Panc1 (cell line): ENCODE results near the gene GADL1. TPM values are rescaled to one million over a fixed set of nuclear protein-coding genes. Genes with fewer than 3 reads are reported as not detected.
A peak's percentile ranks its signal among the peaks of the same experiment; 100 is the strongest.

Experiments
- ATAC-seq: fragments of 200-7000 bp; cut with Tn5 transposase; 2 replicates; pipeline ENCODE4 v1.9.1; 2020; ENCODE audit warnings: mild to moderate bottlenecking, moderate library complexity
- BruUV-seq: library from RNA; stranded (reverse); fragments of 400-500 nt; replicated peaks from 2 replicates; lab custom pipeline; 2021; lab: Mats Ljungman, UMichigan
- CTCF ChIA-PET: fragments of 300-600 bp; sonication (Branson Sonifier 250); formaldehyde crosslinking; loops from one replicate; lab custom pipeline; 2022; ENCODE audit warnings: antibody characterized with exemption; lab: Charles Lee
- POLR2A ChIA-PET: fragments of 300-600 bp; sonication (Branson Sonifier 250); formaldehyde crosslinking; loops from one replicate; lab custom pipeline; 2022; ENCODE audit warnings: antibody characterized with exemption; lab: Charles Lee
- DNase-seq: peaks from one replicate; pipeline ENCODE4 v3.0.0-alpha.2; 2010; ENCODE audit warnings: low read depth, low spot score
- H3K27ac ChIP-seq: 2 replicates; pipeline ENCODE4 v1.5.1; 2011; ENCODE audit warnings: mild to moderate bottlenecking, low read length, inconsistent platforms
- H3K27me3 ChIP-seq: fragments of 200-500 bp; sonication (Bioruptor generic); 2 replicates; pipeline ENCODE4 v1.6.0; 2014; ENCODE audit warnings: low read length, inconsistent platforms; ENCODE audit not compliant: control insufficient read depth, insufficient read depth
- H3K36me3 ChIP-seq: fragments of 200-500 bp; sonication (Bioruptor generic); 2 replicates; pipeline ENCODE4 v1.5.1; 2014; ENCODE audit warnings: inconsistent platforms, mild to moderate bottlenecking, low read length, moderate library complexity; ENCODE audit not compliant: control insufficient read depth, insufficient read depth
- H3K4me1 ChIP-seq: 2 replicates; pipeline ENCODE4 v1.5.1; 2011; ENCODE audit warnings: inconsistent platforms, mild to moderate bottlenecking, low read length, moderate library complexity; ENCODE audit not compliant: control insufficient read depth, insufficient read depth
- H3K4me3 ChIP-seq, 2 experiments: 2 replicates each; pipeline ENCODE4 v1.5.1; 2011 to 2012; ENCODE audit warnings: low read depth in 2 of 2, low read length in 2 of 2, mild to moderate bottlenecking in 2 of 2, inconsistent platforms in 1 of 2, moderate library complexity in 1 of 2
- H3K9me3 ChIP-seq: fragments of 200-500 bp; sonication (Bioruptor generic); 2 replicates; pipeline ENCODE4 v1.5.1; 2014; ENCODE audit warnings: low read depth, mild to moderate bottlenecking, inconsistent platforms, low read length, moderate library complexity; ENCODE audit not compliant: control insufficient read depth, insufficient read depth
- POLR2AphosphoS5 ChIP-seq: IDR thresholded peaks from 2 replicates; pipeline ENCODE4 v1.6.1; 2012; ENCODE audit warnings: mild to moderate bottlenecking, low read depth, low read length, moderate library complexity
- SIN3A ChIP-seq: IDR thresholded peaks from 2 replicates; pipeline ENCODE4 v1.6.1; 2012; ENCODE audit warnings: low read depth, mild to moderate bottlenecking, low read length, moderate library complexity, borderline replicate concordance; ENCODE audit not compliant: insufficient read depth
- TCF7L2 ChIP-seq: IDR thresholded peaks from 2 replicates; pipeline ENCODE4 v1.6.1; 2011; ENCODE audit warnings: mild to moderate bottlenecking, low read depth, low read length, inconsistent platforms
- in situ Hi-C: cut with HindIII; loops from 2 replicates; pipeline ENCODE4 v1.10.0; 2016; ENCODE audit warnings: low sequenced_read_pairs, low pct_unique_long_range_greater_than_20kb
- intact Hi-C: fragments of 100-400 bp; cut with micrococcal nuclease; formaldehyde crosslinking; loops from one replicate; pipeline ENCODE4 v1.10.0; 2022; ENCODE audit not compliant: unreplicated experiment
- total RNA-seq: library from RNA; stranded (reverse); gene quantifications from one replicate; pipeline ENCODE4 v1.2.1, GENCODE V29; 2021; ENCODE audit not compliant: unreplicated experiment
- TF ChIP-seq, protein P1 (sequence below), 2 experiments: IDR thresholded peaks; 2 replicates each; pipeline ENCODE4 v1.6.1; 2011 to 2012; ENCODE audit warnings: low read depth in 2 of 2, control low read depth in 1 of 2, low read length in 1 of 2, mild to moderate bottlenecking in 1 of 2, moderate library complexity in 1 of 2; ENCODE audit not compliant: insufficient read depth in 1 of 2
- TF ChIP-seq, protein P2 (sequence below): fragments of 450-650 bp; IDR thresholded peaks from 2 replicates; pipeline ENCODE4 v1.5.1; 2017; ENCODE audit warnings: mild to moderate bottlenecking

The GADL1 gene
- total RNA-seq, 1 experiment from 2014 or later, result not detected

DNA sequence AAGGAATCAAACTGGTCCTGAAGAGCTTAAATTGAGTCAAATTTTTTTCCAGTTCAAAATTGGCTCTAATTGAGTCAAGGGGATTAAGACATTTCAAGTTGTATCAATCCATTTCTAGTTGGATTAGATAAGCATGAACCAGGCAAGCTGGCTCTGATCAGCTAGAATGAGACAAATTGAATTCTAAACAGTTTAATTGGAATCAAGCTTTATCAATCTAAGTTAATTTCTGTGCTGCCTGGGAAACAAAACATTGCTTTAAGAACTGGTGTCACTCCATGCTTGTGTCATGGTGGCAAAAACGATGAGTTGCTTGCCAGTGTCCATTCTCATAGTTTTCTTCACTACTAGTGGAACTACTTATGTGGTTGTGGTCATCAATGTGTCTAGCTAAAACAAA, 171.2 kb downstream of the GADL1 start:
- intact Hi-C loops (no loop called here), in situ Hi-C loops (no loop called here)
- Histone ChIP-seq H3K4me3 (no peak overlapping the region), H3K4me1 (peaks cover 12% of the 10 kb centered on the region), H3K36me3 (no peaks in the 10 kb centered on the region), H3K27ac (peak overlapping the region; percentile 93), H3K27me3 (no peaks in the 10 kb centered on the region), H3K9me3 (no peaks in the 10 kb centered on the region)
- CTCF ChIA-PET, result no interaction called here
- TF ChIP-seq POLR2AphosphoS5, result no peak
- TF ChIP-seq, protein P1, sequence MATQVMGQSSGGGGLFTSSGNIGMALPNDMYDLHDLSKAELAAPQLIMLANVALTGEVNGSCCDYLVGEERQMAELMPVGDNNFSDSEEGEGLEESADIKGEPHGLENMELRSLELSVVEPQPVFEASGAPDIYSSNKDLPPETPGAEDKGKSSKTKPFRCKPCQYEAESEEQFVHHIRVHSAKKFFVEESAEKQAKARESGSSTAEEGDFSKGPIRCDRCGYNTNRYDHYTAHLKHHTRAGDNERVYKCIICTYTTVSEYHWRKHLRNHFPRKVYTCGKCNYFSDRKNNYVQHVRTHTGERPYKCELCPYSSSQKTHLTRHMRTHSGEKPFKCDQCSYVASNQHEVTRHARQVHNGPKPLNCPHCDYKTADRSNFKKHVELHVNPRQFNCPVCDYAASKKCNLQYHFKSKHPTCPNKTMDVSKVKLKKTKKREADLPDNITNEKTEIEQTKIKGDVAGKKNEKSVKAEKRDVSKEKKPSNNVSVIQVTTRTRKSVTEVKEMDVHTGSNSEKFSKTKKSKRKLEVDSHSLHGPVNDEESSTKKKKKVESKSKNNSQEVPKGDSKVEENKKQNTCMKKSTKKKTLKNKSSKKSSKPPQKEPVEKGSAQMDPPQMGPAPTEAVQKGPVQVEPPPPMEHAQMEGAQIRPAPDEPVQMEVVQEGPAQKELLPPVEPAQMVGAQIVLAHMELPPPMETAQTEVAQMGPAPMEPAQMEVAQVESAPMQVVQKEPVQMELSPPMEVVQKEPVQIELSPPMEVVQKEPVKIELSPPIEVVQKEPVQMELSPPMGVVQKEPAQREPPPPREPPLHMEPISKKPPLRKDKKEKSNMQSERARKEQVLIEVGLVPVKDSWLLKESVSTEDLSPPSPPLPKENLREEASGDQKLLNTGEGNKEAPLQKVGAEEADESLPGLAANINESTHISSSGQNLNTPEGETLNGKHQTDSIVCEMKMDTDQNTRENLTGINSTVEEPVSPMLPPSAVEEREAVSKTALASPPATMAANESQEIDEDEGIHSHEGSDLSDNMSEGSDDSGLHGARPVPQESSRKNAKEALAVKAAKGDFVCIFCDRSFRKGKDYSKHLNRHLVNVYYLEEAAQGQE (IDR thresholded peaks at IDR 0.05; ENCODE audit: insufficient read depth in 1 of 2, low read depth in 2 of 2, low read length in 1 of 2), result no peak
- TF ChIP-seq SIN3A, result no peak
- TF ChIP-seq, protein P2, sequence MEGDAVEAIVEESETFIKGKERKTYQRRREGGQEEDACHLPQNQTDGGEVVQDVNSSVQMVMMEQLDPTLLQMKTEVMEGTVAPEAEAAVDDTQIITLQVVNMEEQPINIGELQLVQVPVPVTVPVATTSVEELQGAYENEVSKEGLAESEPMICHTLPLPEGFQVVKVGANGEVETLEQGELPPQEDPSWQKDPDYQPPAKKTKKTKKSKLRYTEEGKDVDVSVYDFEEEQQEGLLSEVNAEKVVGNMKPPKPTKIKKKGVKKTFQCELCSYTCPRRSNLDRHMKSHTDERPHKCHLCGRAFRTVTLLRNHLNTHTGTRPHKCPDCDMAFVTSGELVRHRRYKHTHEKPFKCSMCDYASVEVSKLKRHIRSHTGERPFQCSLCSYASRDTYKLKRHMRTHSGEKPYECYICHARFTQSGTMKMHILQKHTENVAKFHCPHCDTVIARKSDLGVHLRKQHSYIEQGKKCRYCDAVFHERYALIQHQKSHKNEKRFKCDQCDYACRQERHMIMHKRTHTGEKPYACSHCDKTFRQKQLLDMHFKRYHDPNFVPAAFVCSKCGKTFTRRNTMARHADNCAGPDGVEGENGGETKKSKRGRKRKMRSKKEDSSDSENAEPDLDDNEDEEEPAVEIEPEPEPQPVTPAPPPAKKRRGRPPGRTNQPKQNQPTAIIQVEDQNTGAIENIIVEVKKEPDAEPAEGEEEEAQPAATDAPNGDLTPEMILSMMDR, result no peak
- TF ChIP-seq TCF7L2, result no peak
- BruUV-seq, result no TSS peak
- POLR2A ChIA-PET, result no interaction called here
- ATAC-seq, result no peak
- no peak for DNase-seq

GRCh38 chr3:30721314-30721634, 173.2 kb downstream of the GADL1 start:
- Histone ChIP-seq H3K27ac (peak overlapping the region; percentile 93), H3K4me1 (peaks cover 12% of the 10 kb centered on the region), H3K36me3 (no peaks in the 10 kb centered on the region), H3K4me3 (no peak overlapping the region), H3K9me3 (no peaks in the 10 kb centered on the region), H3K27me3 (no peaks in the 10 kb centered on the region)
- ChIA-PET POLR2A (no interaction called here), CTCF (no interaction called here)
- in situ Hi-C loops, result no loop called here
- no peak for DNase-seq
- ATAC-seq, result no peak
- intact Hi-C loops, result no loop called here
- BruUV-seq, result no TSS peak
- TF ChIP-seq POLR2AphosphoS5, result no peak
- TF ChIP-seq, protein P1 (IDR thresholded peaks at IDR 0.05; ENCODE audit: insufficient read depth in 1 of 2, low read depth in 2 of 2, low read length in 1 of 2), result no peak
- peak; percentile 73; the same call in 1 of the 2 replicates for TF ChIP-seq TCF7L2
